B cell (primary cell): ENCODE results near the gene WDFY2. TPM values are rescaled to one million over a fixed set of nuclear protein-coding genes. Genes with fewer than 3 reads are reported as not detected.

Source experiments
- ATAC-seq: fragments of 200-7000 bp; cut with Tn5 transposase; one replicate; pipeline ENCODE4 v1.10.0; 2021; ENCODE audit warnings: low read depth, mild to moderate bottlenecking, moderate number of reproducible peaks, moderate library complexity
- CTCF ChIA-PET: fragments of 350-600 bp; sonication (Branson Sonifier 250); formaldehyde crosslinking; loops from one replicate; lab custom pipeline; 2021; ENCODE audit warnings: antibody characterized with exemption, inconsistent platforms; lab: Charles Lee
- POLR2A ChIA-PET: fragments of 350-600 bp; sonication (Branson Sonifier 250); formaldehyde crosslinking; loops from one replicate; lab custom pipeline; 2021; ENCODE audit warnings: antibody characterized with exemption; lab: Charles Lee
- DNase-seq: peaks from one replicate; pipeline ENCODE4 v3.0.0; 2013
- H2AFZ ChIP-seq: 2 replicates; pipeline ENCODE4 v1.6.1; 2012; ENCODE audit warnings: mild to moderate bottlenecking, low read depth, low read length; ENCODE audit not compliant: insufficient read depth, poor library complexity, severe bottlenecking
- H3K27ac ChIP-seq, 2 donors: 1 replicate in 1 of 2; 2 replicates in 1 of 2; pipeline ENCODE4 v1.5.1; 2012 to 2013; ENCODE audit warnings: low read length in 2 of 2, mild to moderate bottlenecking in 2 of 2, moderate library complexity in 1 of 2
- H3K27me3 ChIP-seq, 4 experiments: fragments of 200-600 bp in 1 of 4; sonication (generic) in 1 of 4; replicated peaks in 1 of 4; 1 replicate in 2 of 4; 2 replicates in 2 of 4; pipeline versions ENCODE4 v1.6.1 to v1.7.0; 2013 to 2016; ENCODE audit warnings: low read length in 3 of 4, mild to moderate bottlenecking in 2 of 4, mixed read lengths in 1 of 4, moderate library complexity in 1 of 4; ENCODE audit not compliant: insufficient read depth in 4 of 4, control insufficient read depth in 3 of 4; ENCODE audit errors: control extremely low read depth in 1 of 4
- H3K36me3 ChIP-seq, 2 experiments: replicated peaks in 1 of 2; 1 replicate in 1 of 2; 2 replicates in 1 of 2; pipeline versions ENCODE4 v1.6.1 to v1.7.1; 2013; ENCODE audit warnings: low read length in 1 of 2; ENCODE audit not compliant: insufficient read depth in 2 of 2, control insufficient read depth in 1 of 2; ENCODE audit errors: control extremely low read depth in 1 of 2, extremely low read depth in 1 of 2
- H3K4me1 ChIP-seq, 2 donors: fragments of 200-600 bp in 1 of 2; sonication (generic) in 1 of 2; 1 replicate in 1 of 2; 2 replicates in 1 of 2; pipeline versions ENCODE4 v1.5.1 to v1.6.1; 2013 to 2017; ENCODE audit warnings: low read length in 2 of 2; ENCODE audit not compliant: control insufficient read depth in 2 of 2, insufficient read depth in 2 of 2
- H3K4me2 ChIP-seq: replicated peaks from 2 replicates; pipeline ENCODE3; 2012; ENCODE audit warnings: mild to moderate bottlenecking, low read depth, low read length; ENCODE audit not compliant: poor library complexity, severe bottlenecking
- H3K4me3 ChIP-seq, 5 experiments: fragments of 200-600 bp in 1 of 5; sonication (generic) in 1 of 5; 1 replicate in 3 of 5; 2 replicates in 2 of 5; pipeline versions ENCODE4 v1.5.1 to v1.7.0; 2011 to 2016; ENCODE audit warnings: low read length in 4 of 5, mild to moderate bottlenecking in 4 of 5, low read depth in 2 of 5, control low read depth in 1 of 5, moderate library complexity in 1 of 5; ENCODE audit not compliant: insufficient read depth in 1 of 5; ENCODE audit errors: control extremely low read depth in 1 of 5, extremely low read depth in 1 of 5
- H3K79me2 ChIP-seq: fragments of 200-600 bp; sonication (generic); one replicate; pipeline ENCODE4 v1.6.0; 2016; ENCODE audit warnings: low read length; ENCODE audit not compliant: control insufficient read depth, insufficient read depth
- H3K9ac ChIP-seq: fragments of 200-600 bp; sonication (generic); 2 replicates; pipeline ENCODE4 v1.6.1; 2017; ENCODE audit warnings: mild to moderate bottlenecking, low read length, moderate library complexity
- H3K9me3 ChIP-seq, 3 donors: one replicate each; pipeline versions ENCODE4 v1.6.1 to v1.7.1; 2013; ENCODE audit warnings: low read length in 2 of 3; ENCODE audit not compliant: control insufficient read depth in 2 of 3, insufficient read depth in 1 of 3; ENCODE audit errors: control extremely low read depth in 1 of 3
- H4K20me1 ChIP-seq: 2 replicates; pipeline ENCODE4 v1.6.0; 2012; ENCODE audit warnings: mild to moderate bottlenecking, low read length; ENCODE audit not compliant: insufficient read depth, control insufficient read depth, poor library complexity, severe bottlenecking
- H3K27ac Mint-ChIP-seq: one replicate; pipeline ENCODE4 v1.8.0; 2021; ENCODE audit warnings: mixed read lengths
- H3K27me3 Mint-ChIP-seq: one replicate; pipeline ENCODE4 v1.8.0; 2021; ENCODE audit warnings: mixed read lengths
- H3K4me1 Mint-ChIP-seq: one replicate; pipeline ENCODE4 v1.8.0; 2021; ENCODE audit warnings: mixed read lengths
- H3K4me3 Mint-ChIP-seq: one replicate; pipeline ENCODE4 v1.8.0; 2021; ENCODE audit warnings: mixed read lengths
- H3K9me3 Mint-ChIP-seq: one replicate; pipeline ENCODE4 v1.8.0; 2022; ENCODE audit warnings: mixed read lengths; ENCODE audit not compliant: insufficient read depth
- EZH2 ChIP-seq: IDR thresholded peaks from 2 replicates; pipeline ENCODE4 v1.6.1; 2012; ENCODE audit warnings: borderline replicate concordance, low read depth, mild to moderate bottlenecking, moderate library complexity, low read length; ENCODE audit not compliant: insufficient read depth, poor library complexity, severe bottlenecking
- WGBS: methylation state at CpG from one replicate; pipeline ENCODE4 v1.1.5; 2013; ENCODE audit warnings: missing lambda C conversion rate; ENCODE audit not compliant: insufficient coverage; 5-methylcytosine and 5-hydroxymethylcytosine counted together
- intact Hi-C: fragments of 100-400 bp; cut with micrococcal nuclease; formaldehyde crosslinking; loops from one replicate; pipeline ENCODE4 v1.10.0; 2022
- polyA plus RNA-seq: library from polyadenylated mRNA; depleted of rRNA; stranded (reverse); fragments of >200 nt; gene quantifications from 2 replicates; pipeline ENCODE4 v1.2.3, GENCODE V29; 2012
- total RNA-seq, 2 donors: library from RNA; stranded (reverse); fragments of 120-200 nt in 1 of 2; gene quantifications; 1 replicate in 1 of 2; 2 replicates in 1 of 2; pipeline versions ENCODE4 v1.2.3 to v1.2.4, GENCODE V29; 2013 to 2022
- TF ChIP-seq, protein P1 (sequence below): fragments of 200-600 bp; IDR thresholded peaks from one replicate; pipeline ENCODE4 v1.8.0; 2022; ENCODE audit warnings: antibody characterized with exemption, mild to moderate bottlenecking

The WDFY2 gene
- total and polyA plus RNA-seq, 2 donors (not counting 1 experiment from before 2014, with no cell fraction given), result 12.4 to 47.7 TPM

DNA sequence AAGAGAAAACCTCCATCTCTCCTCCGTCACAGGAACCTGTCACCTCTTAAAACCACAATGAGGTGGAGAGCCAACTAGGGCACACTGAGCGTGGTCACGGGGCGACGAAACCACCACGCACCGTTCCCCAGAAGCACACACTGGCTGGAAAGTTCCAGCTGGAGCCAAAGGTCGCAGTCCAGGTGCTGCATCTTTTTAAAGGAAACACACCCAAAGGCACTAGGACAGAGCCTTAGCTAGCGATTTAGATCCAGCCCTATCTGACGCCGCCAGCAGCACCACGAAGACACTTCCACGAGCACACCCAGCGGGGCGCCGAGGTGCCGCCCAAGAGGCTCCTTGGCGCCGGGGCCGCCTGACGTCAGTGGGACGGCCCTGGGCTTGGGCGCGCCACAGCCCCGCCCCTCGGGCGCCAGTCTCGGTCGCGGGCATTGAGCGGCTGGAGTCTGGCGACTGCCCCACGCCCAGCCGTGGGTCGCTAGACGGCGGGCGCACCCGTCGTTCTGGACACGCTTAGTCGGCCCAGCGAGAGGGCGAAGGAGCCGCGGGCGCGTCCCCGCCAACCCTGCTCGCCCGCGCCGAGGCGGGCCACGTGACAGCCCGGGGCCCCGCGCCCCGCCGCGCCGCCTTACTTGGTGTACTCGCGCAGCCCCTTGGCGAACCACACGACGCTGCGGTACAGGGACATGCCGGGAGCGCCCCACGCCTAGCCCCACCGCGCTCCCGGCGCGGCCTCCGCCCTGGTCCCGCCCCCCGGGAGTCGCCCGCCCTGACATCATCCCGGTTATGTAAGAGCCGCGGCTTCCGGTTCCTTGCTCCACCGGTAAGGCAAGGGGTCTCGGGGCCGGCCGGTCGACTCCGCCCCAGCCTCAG is 219.4 kb downstream of the WDFY2 start, which contains the start of gene DHRS12:
Gene DHRS12 (minus strand): TSS at position 742 of the 873 bp plus-strand sequence. CDS start 4,504 bp downstream, outside the sequence.
- H3K9me3 Mint-ChIP-seq, result no peaks in the 10 kb centered on the region
- peaks cover 38% of the 10 kb centered on the region for H3K4me1 Mint-ChIP-seq
- intact Hi-C loops, result loop anchor here (1.0 to 10.0 kb wide), 5 partner anchors 209 to 651 kb away; partner anchors contain the start of genes ALG11, CKAP2, FAM124A and INTS6
- ATAC-seq (peak; percentile 84), DNase-seq (peak; percentile 95)
- no peaks in the 10 kb centered on the region for H3K27me3 ChIP-seq
- H4K20me1 ChIP-seq, result no peaks in the 10 kb centered on the region
- H3K79me2 ChIP-seq, result peaks cover 11% of the 10 kb centered on the region
- H3K4me3 ChIP-seq, result peak within 1 kb of the TSS; percentile 64 to 94 (median 72)
- peak within 1 kb of the TSS; percentile 96 for H3K9ac ChIP-seq
- H2AFZ ChIP-seq, result peak within 1 kb of the TSS; percentile 64
- H3K9me3 ChIP-seq, result no peaks in the 10 kb centered on the region
- POLR2A ChIA-PET, result interaction anchor here (1.1 to 1.7 kb wide), 3 partner anchors 349 to 352 kb away, joined by 5 to 9 read pairs (median 6); partner anchors contain the start of gene INTS6
- WGBS, result under 1% methylated on average over 91 of the region's 91 CpGs
- H3K27me3 Mint-ChIP-seq, result no peaks in the 10 kb centered on the region
- H3K4me1 ChIP-seq, result peaks cover 19 to 27% of the 10 kb centered on the region in 2 donors
- H3K4me2 ChIP-seq, result peak within 1 kb of the TSS; percentile 88
- CTCF ChIA-PET, result interaction anchor here (0.8 to 2.2 kb wide), 7 partner anchors 11 to 370 kb away, joined by 3 to 17 read pairs (median 3); partner anchors contain the start of gene INTS6
- no peak for TF ChIP-seq EZH2
- TF ChIP-seq, protein P1, sequence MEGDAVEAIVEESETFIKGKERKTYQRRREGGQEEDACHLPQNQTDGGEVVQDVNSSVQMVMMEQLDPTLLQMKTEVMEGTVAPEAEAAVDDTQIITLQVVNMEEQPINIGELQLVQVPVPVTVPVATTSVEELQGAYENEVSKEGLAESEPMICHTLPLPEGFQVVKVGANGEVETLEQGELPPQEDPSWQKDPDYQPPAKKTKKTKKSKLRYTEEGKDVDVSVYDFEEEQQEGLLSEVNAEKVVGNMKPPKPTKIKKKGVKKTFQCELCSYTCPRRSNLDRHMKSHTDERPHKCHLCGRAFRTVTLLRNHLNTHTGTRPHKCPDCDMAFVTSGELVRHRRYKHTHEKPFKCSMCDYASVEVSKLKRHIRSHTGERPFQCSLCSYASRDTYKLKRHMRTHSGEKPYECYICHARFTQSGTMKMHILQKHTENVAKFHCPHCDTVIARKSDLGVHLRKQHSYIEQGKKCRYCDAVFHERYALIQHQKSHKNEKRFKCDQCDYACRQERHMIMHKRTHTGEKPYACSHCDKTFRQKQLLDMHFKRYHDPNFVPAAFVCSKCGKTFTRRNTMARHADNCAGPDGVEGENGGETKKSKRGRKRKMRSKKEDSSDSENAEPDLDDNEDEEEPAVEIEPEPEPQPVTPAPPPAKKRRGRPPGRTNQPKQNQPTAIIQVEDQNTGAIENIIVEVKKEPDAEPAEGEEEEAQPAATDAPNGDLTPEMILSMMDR, result no peak
- no peaks in the 10 kb centered on the region for H3K36me3 ChIP-seq
- H3K27ac ChIP-seq, result peak within 1 kb of the TSS; percentile 98
- H3K4me3 Mint-ChIP-seq, result peak within 1 kb of the TSS; percentile 99
- H3K27ac Mint-ChIP-seq, result peak within 1 kb of the TSS; percentile 100
